Urothelium cell line (cell line): ENCODE measurements around the gene KRTDAP.

Experiments used
- DNase-seq: peaks from one replicate; pipeline ENCODE4 v3.0.0; 2011; ENCODE audit warnings: low spot score, mixed read lengths
- FAIRE-seq: peaks from 2 replicates; lab custom pipeline; 2011; peaks lifted over from hg19 to GRCh38; lab: Jason Lieb, UNC

KRTDAP gene

GRCh38 chr19:35458192-35458591, 32.1 kb downstream of the KRTDAP start:
- DNase-seq (no peak), FAIRE-seq (no peak)

- DNase-seq (no peak), FAIRE-seq (no peak)
Observed at GRCh38 chr19:35457173-35457572, 33.1 kb downstream of the KRTDAP start.

- no peak for FAIRE-seq
- DNase-seq = no peak
Observed at GRCh38 chr19:35455616-35456201, 34.6 kb downstream of the KRTDAP start.

GRCh38 chr19:35454663-35455062, 35.6 kb downstream of the KRTDAP start:
- FAIRE-seq = no peak
- DNase-seq = no peak

- DNase-seq (no peak), FAIRE-seq (no peak)
Observed at GRCh38 chr19:35451338-35452096, 38.7 kb downstream of the KRTDAP start.

- DNase-seq = no peak
- FAIRE-seq = no peak
Observed at GRCh38 chr19:35449359-35450043, 40.8 kb downstream of the KRTDAP start.

- FAIRE-seq (no peak), DNase-seq (no peak)
Observed at GRCh38 chr19:35447606-35448469, 42.4 kb downstream of the KRTDAP start, which contains the start of gene FFAR2. Gene FFAR2 (plus strand): TSS chr19:35448257. CDS start chr19:35449715, 1,458 bp downstream.

GRCh38 chr19:35445826-35446593, 44.3 kb downstream of the KRTDAP start:
- FAIRE-seq (no peak), DNase-seq (no peak)

- no peak for FAIRE-seq
- DNase-seq = no peak
Observed at GRCh38 chr19:35444735-35445134, 45.5 kb downstream of the KRTDAP start.

GRCh38 chr19:35442091-35442490, 48.2 kb downstream of the KRTDAP start:
- DNase-seq (no peak), FAIRE-seq (no peak)

- no peak for DNase-seq
- FAIRE-seq = no peak
Observed at GRCh38 chr19:35439921-35440320, 50.3 kb downstream of the KRTDAP start.

- FAIRE-seq (no peak), DNase-seq (peak; percentile 31)
Observed at GRCh38 chr19:35438527-35438926, 51.7 kb downstream of the KRTDAP start.

GRCh38 chr19:35438096-35438495, 52.2 kb downstream of the KRTDAP start:
- no peak for FAIRE-seq
- no peak for DNase-seq

GRCh38 chr19:35437406-35437951, 52.8 kb downstream of the KRTDAP start:
- FAIRE-seq = no peak
- no peak for DNase-seq
